H1 (cell line): Measurements from ENCODE around the gene SERINC5. TPM values are rescaled to one million over a fixed set of nuclear protein-coding genes. Genes with fewer than 3 reads are reported as not detected.
A peak's percentile ranks its signal among the peaks of the same experiment; 100 is the strongest.

Source experiments
- CTCF ChIA-PET: fragments of 300-600 bp; sonication (Branson Sonifier 250); formaldehyde crosslinking; loops from one replicate; lab custom pipeline; 2021; ENCODE audit not compliant: partially characterized antibody; lab: Charles Lee
- POLR2A ChIA-PET: fragments of 300-600 bp; sonication (Branson Sonifier 250); formaldehyde crosslinking; loops from one replicate; lab custom pipeline; 2021; ENCODE audit warnings: inconsistent platforms; ENCODE audit not compliant: partially characterized antibody; lab: Charles Lee
- DNase-seq, 2 experiments: peaks; one replicate each; pipeline versions ENCODE4 v3.0.0 to v3.0.0-alpha.2; 2010 to 2022; ENCODE audit warnings: low spot score in 2 of 2, low read depth in 1 of 2, mixed read lengths in 1 of 2
- FAIRE-seq: peaks from 2 replicates; lab custom pipeline; 2011; peaks lifted over from hg19 to GRCh38; lab: Jason Lieb, UNC
- H2AFZ ChIP-seq: 2 replicates; pipeline ENCODE4 v1.8.1; 2012; ENCODE audit warnings: low read length, inconsistent platforms
- H2AK5ac ChIP-seq: 2 replicates; pipeline ENCODE4 v1.6.1; 2013; ENCODE audit warnings: low read depth, low read length
- H2BK120ac ChIP-seq: replicated peaks from 2 replicates; pipeline ENCODE3; 2013; ENCODE audit warnings: low read depth, low read length, inconsistent platforms
- H2BK12ac ChIP-seq: 2 replicates; pipeline ENCODE4 v1.6.1; 2013; ENCODE audit warnings: low read depth, low read length
- H2BK15ac ChIP-seq: 2 replicates; pipeline ENCODE4 v1.6.1; 2013; ENCODE audit warnings: low read length
- H2BK20ac ChIP-seq: 2 replicates; pipeline ENCODE4 v1.6.1; 2013; ENCODE audit warnings: low read length
- H2BK5ac ChIP-seq: 2 replicates; pipeline ENCODE4 v1.6.1; 2013; ENCODE audit warnings: low read depth, low read length
- H3K14ac ChIP-seq: 2 replicates; pipeline ENCODE4 v1.6.1; 2013; ENCODE audit warnings: inconsistent platforms; ENCODE audit not compliant: insufficient read length
- H3K18ac ChIP-seq: 2 replicates; pipeline ENCODE4 v1.6.1; 2013; ENCODE audit warnings: low read length; ENCODE audit errors: extremely low read depth
- H3K23ac ChIP-seq: 2 replicates; pipeline ENCODE4 v1.6.1; 2013; ENCODE audit warnings: inconsistent platforms; ENCODE audit not compliant: insufficient read length
- H3K23me2 ChIP-seq: 2 replicates; pipeline ENCODE4 v1.6.1; 2013; ENCODE audit warnings: low read depth, low read length
- H3K27ac ChIP-seq: 2 replicates; pipeline ENCODE4 v1.6.1; 2011; ENCODE audit warnings: low read depth, low read length, inconsistent platforms
- H3K27me3 ChIP-seq, 4 experiments: replicated peaks in 1 of 4; 1 replicate in 1 of 4; 2 replicates in 3 of 4; pipeline versions ENCODE4 v1.6.1 to v1.8.1; 2011 to 2013; ENCODE audit warnings: low read length in 3 of 4, mild to moderate bottlenecking in 3 of 4, inconsistent platforms in 2 of 4, mixed read lengths in 2 of 4, moderate library complexity in 1 of 4; ENCODE audit not compliant: control insufficient read depth in 3 of 4, insufficient read depth in 3 of 4; ENCODE audit errors: extremely low read depth in 1 of 4
- H3K36me3 ChIP-seq, 4 experiments: 2 replicates each; pipeline versions ENCODE4 v1.6.1 to v1.8.1; 2011 to 2013; ENCODE audit warnings: mild to moderate bottlenecking in 4 of 4, low read length in 3 of 4, moderate library complexity in 2 of 4, control low read depth in 1 of 4, inconsistent platforms in 1 of 4; ENCODE audit not compliant: insufficient read depth in 4 of 4, control insufficient read depth in 2 of 4
- H3K4ac ChIP-seq: replicated peaks from 2 replicates; pipeline ENCODE3; 2013; ENCODE audit warnings: low read length, low read depth, mixed read lengths, inconsistent platforms; ENCODE audit not compliant: insufficient read length
- H3K4me1 ChIP-seq, 4 experiments: replicated peaks in 1 of 4; 1 replicate in 1 of 4; 2 replicates in 3 of 4; pipeline versions ENCODE4 v1.6.1 to v1.8.1; 2011 to 2013; ENCODE audit warnings: low read length in 3 of 4, inconsistent platforms in 2 of 4, mixed read lengths in 1 of 4; ENCODE audit not compliant: insufficient read depth in 4 of 4, control insufficient read depth in 3 of 4
- H3K4me2 ChIP-seq, 2 experiments: 2 replicates each; pipeline versions ENCODE4 v1.6.1 to v1.8.1; 2011 to 2013; ENCODE audit warnings: low read depth in 2 of 2, low read length in 2 of 2, control low read depth in 1 of 2, inconsistent platforms in 1 of 2, mild to moderate bottlenecking in 1 of 2; ENCODE audit not compliant: insufficient read depth in 1 of 2
- H3K4me3 ChIP-seq, 4 experiments: fragments of 200-600, 300-600 bp in 1 of 4; sonication (generic), shearing (Covaris generic), sonication (Bioruptor Twin) in 1 of 4; 2 replicates each; pipeline versions ENCODE4 v1.5.1 to v1.8.1; 2011 to 2016; ENCODE audit warnings: low read length in 4 of 4, low read depth in 3 of 4, control low read depth in 2 of 4, inconsistent platforms in 2 of 4, mild to moderate bottlenecking in 2 of 4, mixed read lengths in 1 of 4, moderate library complexity in 1 of 4; ENCODE audit not compliant: insufficient read depth in 2 of 4; ENCODE audit errors: extremely low read depth in 1 of 4
- H3K56ac ChIP-seq: replicated peaks from 2 replicates; pipeline ENCODE3; 2013; ENCODE audit warnings: low read depth, mild to moderate bottlenecking, mixed read lengths, low read length, inconsistent platforms; ENCODE audit not compliant: insufficient read length
- H3K79me1 ChIP-seq: 2 replicates; pipeline ENCODE4 v1.6.1; 2013; ENCODE audit warnings: low read depth, low read length, control low read depth
- H3K79me2 ChIP-seq, 2 experiments: 2 replicates each; pipeline versions ENCODE4 v1.6.1 to v1.8.1; 2012 to 2013; ENCODE audit warnings: low read length in 2 of 2, mild to moderate bottlenecking in 2 of 2, inconsistent platforms in 1 of 2; ENCODE audit not compliant: insufficient read depth in 2 of 2, control insufficient read depth in 1 of 2
- H3K9ac ChIP-seq, 4 experiments: replicated peaks in 1 of 4; 1 replicate in 1 of 4; 2 replicates in 3 of 4; pipeline versions ENCODE4 v1.6.1 to v1.8.1; 2011 to 2013; ENCODE audit warnings: low read depth in 3 of 4, low read length in 3 of 4, control low read depth in 2 of 4, mild to moderate bottlenecking in 2 of 4, moderate library complexity in 2 of 4, inconsistent platforms in 1 of 4; ENCODE audit errors: extremely low read depth in 1 of 4
- H3K9me3 ChIP-seq, 2 experiments: 2 replicates each; pipeline versions ENCODE4 v1.6.1 to v1.8.1; 2012 to 2013; ENCODE audit warnings: mild to moderate bottlenecking in 2 of 2, moderate library complexity in 2 of 2, control low read depth in 1 of 2, inconsistent platforms in 1 of 2, low read depth in 1 of 2, low read length in 1 of 2, mixed read lengths in 1 of 2; ENCODE audit not compliant: insufficient read depth in 2 of 2
- H4K20me1 ChIP-seq, 2 experiments: replicated peaks in 1 of 2; 2 replicates each; pipeline versions ENCODE3 to v1.8.1; 2011 to 2013; ENCODE audit warnings: inconsistent platforms in 2 of 2, low read length in 2 of 2, mild to moderate bottlenecking in 1 of 2; ENCODE audit not compliant: insufficient read depth in 2 of 2, control insufficient read depth in 1 of 2
- H4K5ac ChIP-seq: 2 replicates; pipeline ENCODE4 v1.6.1; 2013; ENCODE audit warnings: low read length, low read depth, mixed read lengths, inconsistent platforms; ENCODE audit not compliant: insufficient read length
- H4K8ac ChIP-seq: 2 replicates; pipeline ENCODE4 v1.8.0; 2013; ENCODE audit warnings: mild to moderate bottlenecking, moderate library complexity, low read length, inconsistent platforms; ENCODE audit not compliant: insufficient read depth; ENCODE audit errors: extremely low read depth
- H4K91ac ChIP-seq: replicated peaks from 2 replicates; pipeline ENCODE3; 2013; ENCODE audit warnings: low read length, mixed read lengths, inconsistent platforms; ENCODE audit not compliant: insufficient read length
- E2F6 ChIP-seq: IDR thresholded peaks from 2 replicates; pipeline ENCODE4 v1.6.1; 2012; ENCODE audit warnings: inconsistent platforms
- JUN ChIP-seq: IDR thresholded peaks from 2 replicates; pipeline ENCODE4 v1.6.1; 2011; ENCODE audit warnings: low read depth, mild to moderate bottlenecking, improper control_type of control experiment, low read length
- KDM1A ChIP-seq: fragments of 200-600, 300-600 bp; sonication (generic); IDR thresholded peaks from 2 replicates; pipeline ENCODE4 v1.7.1; 2016; ENCODE audit warnings: mild to moderate bottlenecking, low read length, borderline replicate concordance
- NANOG ChIP-seq: IDR thresholded peaks from 2 replicates; pipeline ENCODE4 v1.6.1; 2011; ENCODE audit warnings: low read length, low read depth, mild to moderate bottlenecking, inconsistent platforms; ENCODE audit not compliant: insufficient read depth, poor library complexity, severe bottlenecking
- WGBS, 2 experiments: shearing (Covaris generic) in 1 of 2; methylation state at CpG; one replicate each; pipeline versions ENCODE4 v1.1.6 to v1.1.7; 2013 to 2015; ENCODE audit warnings: low lambda C conversion rate in 2 of 2, mixed read lengths in 2 of 2, inconsistent platforms in 1 of 2, low coverage in 1 of 2, missing lambda C conversion rate in 1 of 2; ENCODE audit not compliant: insufficient replicate concordance in 2 of 2, insufficient coverage in 1 of 2, insufficient read length in 1 of 2; ENCODE audit errors: extremely low coverage in 1 of 2, missing lambda C conversion rate in 1 of 2; 5-methylcytosine and 5-hydroxymethylcytosine counted together
- polyA plus RNA-seq, 7 experiments: library from polyadenylated mRNA; depleted of rRNA in 3 of 7; stranded (reverse) in 5 of 7; unstranded in 2 of 7; fragments of >200 nt in 5 of 7; fragments of 200-250 nt in 2 of 7; gene quantifications; 1 replicate in 5 of 7; 2 replicates in 1 of 7; 4 replicates in 1 of 7; pipeline versions ENCODE4 v1.2.1 to v1.2.3, GENCODE V29; 2011 to 2013; ENCODE audit warnings: missing spikeins in 2 of 7, mixed read lengths in 2 of 7
- total RNA-seq: library from RNA; stranded (reverse); fragmentation: NEBNext Ultra II Directional; extraction: Animal tissue kit (Norgen Biotek cat#: 25700); gene quantifications from 2 replicates; pipeline ENCODE4 v1.2.1, GENCODE V29; 2021
- TF ChIP-seq, protein P1 (sequence below): IDR thresholded peaks from 2 replicates; pipeline ENCODE4 v1.6.1; 2012; ENCODE audit warnings: low read length, inconsistent platforms

The SERINC5 gene
- total and polyA plus RNA-seq, 2 of the 8 experiments (the other 6 are each of a cell fraction or from before 2014, with no cell fraction given), result 32.2 to 149 TPM

DNA sequence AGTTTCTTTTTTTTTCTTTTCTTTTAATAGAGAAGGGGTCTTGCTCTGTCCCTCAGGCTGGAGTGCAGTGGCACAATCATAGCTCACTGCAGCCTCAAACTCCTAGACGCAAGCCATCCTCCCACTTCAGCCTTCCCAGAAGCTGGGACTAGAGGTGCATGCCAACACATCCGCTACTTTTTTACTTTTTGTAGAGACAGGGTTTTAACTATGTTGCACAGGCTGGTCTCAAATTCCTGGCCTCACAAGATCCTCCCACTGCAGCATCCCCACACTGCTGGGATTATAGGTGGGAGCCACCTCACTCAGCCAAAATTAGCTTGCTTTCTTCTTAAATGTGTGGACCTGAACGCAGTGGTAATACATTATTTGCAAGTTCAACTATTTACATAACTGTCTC, 66.1 kb downstream of the SERINC5 start:
- no peak overlapping the region for H2AK5ac ChIP-seq
- POLR2A ChIA-PET, result interaction anchor here (0.8 to 1.7 kb wide), 4 partner anchors 20 to 68 kb away, joined by 3 to 5 read pairs (median 4); no protein-coding TSS in a partner anchor
- peaks cover 18 to 51% (median 27%) of the 10 kb centered on the region in 4 experiments for H3K4me1 ChIP-seq
- H2BK15ac ChIP-seq, result peak overlapping the region; percentile 11; the same call in 1 of the 2 replicates
- DNase-seq (no peak), FAIRE-seq (no peak)
- H4K91ac ChIP-seq, result no peak overlapping the region
- H3K23me2 ChIP-seq, result no peaks in the 10 kb centered on the region; the same call in 1 of the 2 replicates
- peaks cover 0 to 75% of the 10 kb centered on the region in 2 experiments; a peak in 3 of 4 replicates for H3K79me2 ChIP-seq
- no peak overlapping the region for H4K8ac ChIP-seq
- no peak overlapping the region for H2AFZ ChIP-seq
- no peak overlapping the region for H3K23ac ChIP-seq
- H3K4me2 ChIP-seq, result no peak overlapping the region
- no peaks in the 10 kb centered on the region for H3K27me3 ChIP-seq
- H3K9ac ChIP-seq, result no peak overlapping the region
- H3K79me1 ChIP-seq, result peaks cover 9% of the 10 kb centered on the region
- H3K9me3 ChIP-seq, result no peaks in the 10 kb centered on the region
- TF ChIP-seq KDM1A (no peak), JUN (no peak), NANOG (no peak), E2F6 (no peak)
- TF ChIP-seq, protein P1, sequence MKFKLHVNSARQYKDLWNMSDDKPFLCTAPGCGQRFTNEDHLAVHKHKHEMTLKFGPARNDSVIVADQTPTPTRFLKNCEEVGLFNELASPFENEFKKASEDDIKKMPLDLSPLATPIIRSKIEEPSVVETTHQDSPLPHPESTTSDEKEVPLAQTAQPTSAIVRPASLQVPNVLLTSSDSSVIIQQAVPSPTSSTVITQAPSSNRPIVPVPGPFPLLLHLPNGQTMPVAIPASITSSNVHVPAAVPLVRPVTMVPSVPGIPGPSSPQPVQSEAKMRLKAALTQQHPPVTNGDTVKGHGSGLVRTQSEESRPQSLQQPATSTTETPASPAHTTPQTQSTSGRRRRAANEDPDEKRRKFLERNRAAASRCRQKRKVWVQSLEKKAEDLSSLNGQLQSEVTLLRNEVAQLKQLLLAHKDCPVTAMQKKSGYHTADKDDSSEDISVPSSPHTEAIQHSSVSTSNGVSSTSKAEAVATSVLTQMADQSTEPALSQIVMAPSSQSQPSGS, result no peak
- H3K4me3 ChIP-seq, result no peak overlapping the region
- H3K36me3 ChIP-seq, result no peaks in the 10 kb centered on the region
- H2BK5ac ChIP-seq, result peak overlapping the region; percentile 63; the same call in 1 of the 2 replicates
- H4K20me1 ChIP-seq, result peaks cover 0 to 2% of the 10 kb centered on the region in 2 experiments
- 0 out of 2 replicates have a peak overlapping the region, but pooled peaks have one; percentile 49 for H2BK20ac ChIP-seq
- no peak overlapping the region for H3K27ac ChIP-seq
- H3K4ac ChIP-seq, result no peak overlapping the region
- H2BK120ac ChIP-seq, result peak overlapping the region; percentile 57
- no peak overlapping the region for H3K14ac ChIP-seq
- CTCF ChIA-PET, result interaction anchor here (0.9 to 1.5 kb wide), 3 partner anchors 13 to 98 kb away, joined by 3 to 6 read pairs (median 3); no protein-coding TSS in a partner anchor
- H3K56ac ChIP-seq, result no peak overlapping the region
- WGBS, 2 experiments, result 83% methylated on average over 3 of the region's 3 CpGs; no CpG with 5 or more reads in 1 of the 2 experiments
- H3K18ac ChIP-seq, result peak overlapping the region; percentile 80; the same call in 1 of the 2 replicates
- 0 out of 2 replicates have a peak overlapping the region, but pooled peaks have one; percentile 41 for H2BK12ac ChIP-seq
- H4K5ac ChIP-seq, result no peak overlapping the region
